GM12878 (cell line): ENCODE data around the gene ATP6V1G3. TPM values are rescaled to one million over a fixed set of nuclear protein-coding genes. Genes with fewer than 3 reads are reported as not detected.

ENCODE experiments used
- ATAC-seq: fragments of 200-7000 bp; cut with Tn5 transposase; 3 replicates; pipeline ENCODE4 v1.9.1; 2020; ENCODE audit warnings: mild to moderate bottlenecking, moderate library complexity
- BruUV-seq: library from RNA; stranded (reverse); fragments of 400-500 nt; replicated peaks from 2 replicates; lab custom pipeline; 2021; lab: Mats Ljungman, UMichigan
- CTCF ChIA-PET: fragments of 300-600 bp; sonication (Branson Sonifier 250); formaldehyde crosslinking; extraction: SDS; loops from one replicate; lab custom pipeline; 2021; ENCODE audit warnings: inconsistent platforms; lab: Yijun Ruan, JAX
- POLR2A ChIA-PET: fragments of 350-600 bp; formaldehyde crosslinking; extraction: SDS; loops from one replicate; lab custom pipeline; 2021; ENCODE audit warnings: inconsistent platforms; lab: Charles Lee
- RAD21 ChIA-PET: fragments of 300-600 bp; sonication (Branson Sonifier 250); formaldehyde crosslinking; loops from one replicate; lab custom pipeline; 2023; ENCODE audit warnings: antibody characterized with exemption; ENCODE audit not compliant: unreplicated experiment; lab: Charles Lee
- SMC1A ChIA-PET: fragments of 300-600 bp; sonication (Branson Sonifier 250); formaldehyde crosslinking; loops from one replicate; lab custom pipeline; 2023; ENCODE audit not compliant: unreplicated experiment, uncharacterized antibody; lab: Charles Lee
- DNase-seq: peaks from one replicate; pipeline ENCODE4 v3.0.0-alpha.2; 2011; ENCODE audit warnings: low read depth, low spot score
- FAIRE-seq: peaks from 3 replicates; lab custom pipeline; 2011; peaks lifted over from hg19 to GRCh38; lab: Jason Lieb, UNC
- H2AFZ ChIP-seq: 2 replicates; pipeline ENCODE4 v1.6.0; 2011; ENCODE audit warnings: low read depth, low read length, control low read depth; ENCODE audit not compliant: control insufficient read depth
- H3K27ac ChIP-seq: 2 replicates; pipeline ENCODE4 v1.5.1; 2011; ENCODE audit warnings: control low read depth; ENCODE audit not compliant: control insufficient read depth, insufficient read depth
- H3K27me3 ChIP-seq, 2 experiments: replicated peaks in 1 of 2; 2 replicates each; pipeline versions ENCODE4 v1.6.0 to v1.6.1; 2011; ENCODE audit warnings: low read length in 1 of 2; ENCODE audit not compliant: control insufficient read depth in 2 of 2, insufficient read depth in 2 of 2
- H3K36me3 ChIP-seq, 2 experiments: 2 replicates each; pipeline ENCODE4 v1.5.1; 2011; ENCODE audit warnings: low read length in 1 of 2; ENCODE audit not compliant: control insufficient read depth in 2 of 2, insufficient read depth in 2 of 2
- H3K4me1 ChIP-seq: 2 replicates; pipeline ENCODE4 v1.6.1; 2011; ENCODE audit warnings: mild to moderate bottlenecking, low read length, moderate library complexity, mixed read lengths; ENCODE audit not compliant: control insufficient read depth, insufficient read depth
- H3K4me2 ChIP-seq: 2 replicates; pipeline ENCODE4 v1.6.0; 2011; ENCODE audit warnings: control low read depth; ENCODE audit not compliant: control insufficient read depth, insufficient read depth
- H3K4me3 ChIP-seq: fragments of 200-600 bp; sonication (generic); 2 replicates; pipeline ENCODE4 v1.5.1; 2016
- H3K79me2 ChIP-seq: 2 replicates; pipeline ENCODE4 v1.6.0; 2011; ENCODE audit warnings: low read length; ENCODE audit not compliant: control insufficient read depth, insufficient read depth
- H3K9ac ChIP-seq: 2 replicates; pipeline ENCODE4 v1.8.0; 2011; ENCODE audit warnings: low read length, control low read depth, mixed read lengths; ENCODE audit not compliant: control insufficient read depth, insufficient read depth
- H3K9me3 ChIP-seq: replicated peaks from 3 replicates; pipeline ENCODE4 v1.5.1; 2011; ENCODE audit warnings: mild to moderate bottlenecking, low read length; ENCODE audit not compliant: control insufficient read depth, insufficient read depth
- H4K20me1 ChIP-seq: 2 replicates; pipeline ENCODE4 v1.6.0; 2011; ENCODE audit not compliant: control insufficient read depth, insufficient read depth
- BRCA1 ChIP-seq: IDR thresholded peaks from 2 replicates; pipeline ENCODE4 v1.6.1; 2011; ENCODE audit warnings: low read depth, low read length, improper control_type of control experiment
- CTCF ChIP-seq, 3 experiments: IDR thresholded peaks in 2 of 3; conservative IDR thresholded peaks in 1 of 3; 2 replicates each; pipeline ENCODE4 v1.5.1; 2011; ENCODE audit warnings: low read depth in 3 of 3, low read length in 3 of 3, mild to moderate bottlenecking in 3 of 3, control low read depth in 2 of 3, moderate library complexity in 2 of 3, inconsistent platforms in 1 of 3, mixed read lengths in 1 of 3; ENCODE audit not compliant: control insufficient read depth in 2 of 3, insufficient read depth in 1 of 3; ENCODE audit errors: extremely low read depth in 1 of 3
- EGR1 ChIP-seq, 2 experiments: IDR thresholded peaks; 1 replicate in 1 of 2; 2 replicates in 1 of 2; pipeline ENCODE4 v1.6.1; 2011 to 2012; ENCODE audit warnings: low read depth in 2 of 2, low read length in 2 of 2, borderline replicate concordance in 1 of 2, mild to moderate bottlenecking in 1 of 2, moderate library complexity in 1 of 2
- ETV6 ChIP-seq, 2 experiments: fragments of 450-650 bp in 1 of 2; IDR thresholded peaks in 1 of 2; conservative IDR thresholded peaks in 1 of 2; 2 replicates each; pipeline ENCODE4 v1.6.1; 2014; ENCODE audit warnings: antibody characterized with exemption in 1 of 2, borderline replicate concordance in 1 of 2, low read depth in 1 of 2, mild to moderate bottlenecking in 1 of 2, moderate library complexity in 1 of 2
- HDAC2 ChIP-seq: fragments of 200-600 bp; sonication (generic); IDR thresholded peaks from 2 replicates; pipeline ENCODE4 v1.6.1; 2017
- MEF2B ChIP-seq: fragments of 450-650 bp; IDR thresholded peaks from 2 replicates; pipeline ENCODE4 v1.6.1; 2018; ENCODE audit warnings: mild to moderate bottlenecking, moderate library complexity; ENCODE audit not compliant: partially characterized antibody, poor library complexity, severe bottlenecking
- NFXL1 ChIP-seq: fragments of 450-650 bp; IDR thresholded peaks from 2 replicates; pipeline ENCODE4 v1.6.1; 2017; ENCODE audit warnings: antibody characterized with exemption, mild to moderate bottlenecking, borderline replicate concordance
- NFYB ChIP-seq: IDR thresholded peaks from 2 replicates; pipeline ENCODE4 v1.6.1; 2011; ENCODE audit warnings: low read depth, mild to moderate bottlenecking, low read length, improper control_type of control experiment, moderate library complexity; ENCODE audit not compliant: insufficient read depth
- PAX5 ChIP-seq: IDR thresholded peaks from 2 replicates; pipeline ENCODE4 v1.6.1; 2011; ENCODE audit warnings: low read depth, low read length, borderline replicate concordance
- SUZ12 ChIP-seq: fragments of 200-600 bp; sonication (generic); IDR thresholded peaks from one replicate; pipeline ENCODE4 v1.6.1; 2018; ENCODE audit warnings: antibody characterized with exemption, mild to moderate bottlenecking; ENCODE audit not compliant: unreplicated experiment
- ZNF384 ChIP-seq: IDR thresholded peaks from 2 replicates; pipeline ENCODE4 v1.6.1; 2012; ENCODE audit warnings: low read depth, mild to moderate bottlenecking, low read length, improper control_type of control experiment, borderline replicate concordance
- ZZZ3 ChIP-seq: IDR thresholded peaks from 2 replicates; pipeline ENCODE4 v1.6.1; 2011; ENCODE audit warnings: low read depth; ENCODE audit not compliant: control insufficient read depth, insufficient read length
- WGBS: methylation state at CpG from one replicate; pipeline ENCODE4 v1.1.6; 2016; ENCODE audit warnings: low lambda C conversion rate; ENCODE audit not compliant: insufficient replicate concordance, insufficient coverage; ENCODE audit errors: missing lambda C conversion rate; 5-methylcytosine and 5-hydroxymethylcytosine counted together
- in situ Hi-C: fragments of 300-500 bp; cut with MboI; formaldehyde crosslinking; loops from 9 replicates; pipeline ENCODE4 v1.14.3; 2018; ENCODE audit warnings: mixed read lengths
- intact Hi-C: fragments of 100-400 bp; cut with micrococcal nuclease; formaldehyde crosslinking; loops from one replicate; pipeline ENCODE4 v1.14.2; 2022; ENCODE audit not compliant: unreplicated experiment
- polyA plus RNA-seq, 11 experiments: library from polyadenylated mRNA; depleted of rRNA in 4 of 11; unstranded in 6 of 11; stranded (reverse) in 5 of 11; fragments of >200 nt; fragmentation: Nextera tagmentation in 4 of 11; fragmentation: Illumina TruSeq in 1 of 11; extraction: Ambion mirVana in 4 of 11; extraction: Trizol in 1 of 11; gene quantifications; 1 replicate in 1 of 11; 2 replicates in 10 of 11; pipeline versions ENCODE4 v1.2.1 to v1.2.3, GENCODE V29; 2011 to 2016; ENCODE audit warnings: inconsistent platforms in 2 of 11, missing spikeins in 2 of 11, low read depth in 1 of 11
- total RNA-seq, 4 experiments: library from RNA; depleted of rRNA in 3 of 4; stranded (reverse); fragments of >200 nt in 3 of 4; fragmentation: Illumina TruSeq in 1 of 4; extraction: Trizol in 1 of 4; gene quantifications; 2 replicates each; pipeline versions ENCODE4 v1.2.1 to v1.2.3, GENCODE V29; 2013 to 2021

Gene ATP6V1G3
- total and polyA plus RNA-seq, 10 of the 15 experiments (the other 5 are each of a cell fraction or from before 2014, with no cell fraction given) = 0.22 TPM; not detected in 9

GRCh38 chr1:198494139-198494538, 46.3 kb downstream of the ATP6V1G3 start:
- POLR2A ChIA-PET = no interaction called here
- BruUV-seq = no TSS peak
- Histone ChIP-seq H3K4me2 (no peak overlapping the region), H3K79me2 (no peaks in the 10 kb centered on the region), H3K27me3 (no peaks in the 10 kb centered on the region), H3K36me3 (no peaks in the 10 kb centered on the region), H3K9me3 (no peaks in the 10 kb centered on the region), H4K20me1 (no peaks in the 10 kb centered on the region), H3K9ac (no peak overlapping the region), H2AFZ (no peak overlapping the region), H3K4me1 (peaks cover 4% of the 10 kb centered on the region; the same call in 1 of the 2 replicates), H3K27ac (no peak overlapping the region), H3K4me3 (no peak overlapping the region)
- intact Hi-C loops = no loop called here
- RAD21 ChIA-PET = no interaction called here
- in situ Hi-C loops = no loop called here
- TF ChIP-seq NFYB (no peak), ETV6 (conservative IDR thresholded peaks at IDR 0.05 in 1 of 2, IDR thresholded peaks at IDR 0.05 in 1 of 2; ENCODE audit: borderline replicate concordance in 1 of 2, low read depth in 1 of 2) (no peak), MEF2B (no peak), CTCF (IDR thresholded peaks at IDR 0.05 in 2 of 3, conservative IDR thresholded peaks at IDR 0.05 in 1 of 3; ENCODE audit: control insufficient read depth in 2 of 3, extremely low read depth in 1 of 3, insufficient read depth in 1 of 3, low read depth in 3 of 3, low read length in 3 of 3) (no peak), EGR1 (IDR thresholded peaks at IDR 0.05; ENCODE audit: borderline replicate concordance in 1 of 2, low read depth in 2 of 2, low read length in 2 of 2) (no peak), PAX5 (no peak), BRCA1 (no peak), ZNF384 (no peak), HDAC2 (no peak), SUZ12 (no peak), NFXL1 (no peak), ZZZ3 (no peak)
- FAIRE-seq (no peak), ATAC-seq (no peak), DNase-seq (no peak)
- 62% methylated on average over 5 of the region's 5 CpGs for WGBS
- CTCF ChIA-PET = no interaction called here
- SMC1A ChIA-PET = interaction anchor here (1.0 kb wide), 1 partner anchor 26 kb away, joined by 3 read pairs; no protein-coding TSS in a partner anchor
